GM21825 (cell line): ENCODE data around the gene TMEM185A.
"Not testable (repeated sequence)": the region's sequence is repeated elsewhere in the genome, so short reads cannot be mapped to it uniquely, and the experiment has no call there.

ENCODE experiments used
- ATAC-seq: cut with Tn5 transposase; IDR thresholded peaks from one replicate; pipeline ENCODE4 v1.9.1; 2021; ENCODE audit warnings: mild to moderate bottlenecking, moderate library complexity; ENCODE audit not compliant: unreplicated experiment

TMEM185A gene

DNA sequence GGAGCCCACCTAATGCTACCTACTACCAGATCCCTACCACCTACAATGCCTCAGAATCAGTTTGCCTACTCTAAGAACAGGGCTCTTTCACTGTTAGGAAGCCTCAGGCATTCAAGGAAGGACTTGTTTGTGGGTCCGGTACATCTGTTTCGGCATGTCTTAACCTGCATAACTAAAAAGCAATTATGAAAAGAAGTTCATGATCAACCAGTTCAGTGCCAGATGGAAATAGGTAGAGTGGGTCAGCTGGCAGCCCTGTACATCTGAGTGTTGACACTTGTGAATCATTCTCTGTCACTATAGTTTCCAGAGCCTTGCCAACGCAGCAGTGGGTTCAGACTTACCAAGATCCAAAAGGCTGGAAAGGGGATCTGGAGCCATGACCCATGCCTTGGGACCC lies 3.3 kb downstream of the TMEM185A start:
- no peak for ATAC-seq

DNA sequence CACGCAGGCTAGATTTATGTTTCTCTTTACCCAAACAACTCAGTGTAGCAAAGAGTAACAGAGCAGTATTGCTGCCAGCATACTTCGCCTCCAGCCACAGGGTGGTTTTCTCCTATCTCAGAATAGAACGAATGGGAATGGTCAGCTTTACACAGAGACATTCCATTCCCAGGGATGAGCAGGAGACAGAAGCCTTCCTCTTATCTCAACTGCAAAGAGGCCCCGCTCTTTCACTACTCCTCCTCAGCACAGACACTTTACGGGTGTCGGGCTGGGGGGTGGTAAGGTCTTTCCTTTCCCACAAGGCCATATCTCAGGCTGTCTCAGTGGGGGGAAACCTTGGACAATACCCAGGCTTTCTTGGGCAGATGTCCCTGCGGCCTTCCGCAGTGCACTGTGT lies 4.8 kb downstream of the TMEM185A start:
- not testable (repeated sequence) for ATAC-seq

DNA sequence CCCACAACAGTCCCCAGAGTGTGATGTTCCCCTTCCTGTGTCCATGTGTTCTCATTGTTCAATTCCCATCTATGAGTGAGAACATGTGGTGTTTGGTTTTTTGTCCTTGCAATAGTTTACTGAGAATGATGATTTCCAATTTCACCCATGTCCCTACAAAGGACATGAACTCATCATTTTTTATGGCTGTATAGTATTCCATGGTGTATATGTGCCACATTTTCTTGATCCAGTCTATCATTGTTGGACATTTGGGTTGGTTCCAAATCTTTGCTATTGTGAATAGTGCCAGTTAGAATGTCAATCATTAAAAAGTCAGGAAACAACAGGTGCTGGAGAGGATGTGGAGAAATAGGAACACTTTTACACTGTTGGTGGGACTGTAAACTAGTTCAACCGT lies 11.9 kb downstream of the TMEM185A start:
- not testable (repeated sequence) for ATAC-seq

DNA sequence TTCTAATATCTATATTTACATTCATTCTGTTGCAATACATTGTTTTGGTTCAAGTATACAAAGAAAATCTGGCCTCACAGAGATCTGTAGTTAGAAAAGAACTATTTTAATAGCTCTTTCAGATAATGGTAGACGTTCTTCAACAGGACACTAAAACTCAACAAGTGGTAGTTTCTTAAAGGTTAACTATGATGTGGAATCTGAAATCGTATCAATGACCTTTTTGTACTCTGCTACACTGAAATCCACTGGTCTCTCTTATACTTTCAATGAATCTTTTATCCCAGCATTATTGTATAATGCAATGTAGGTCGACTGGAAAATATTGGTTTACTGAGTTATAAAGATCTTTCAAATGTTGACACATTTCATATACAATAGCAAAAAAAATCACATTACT lies 12.7 kb downstream of the TMEM185A start:
- no peak for ATAC-seq

DNA sequence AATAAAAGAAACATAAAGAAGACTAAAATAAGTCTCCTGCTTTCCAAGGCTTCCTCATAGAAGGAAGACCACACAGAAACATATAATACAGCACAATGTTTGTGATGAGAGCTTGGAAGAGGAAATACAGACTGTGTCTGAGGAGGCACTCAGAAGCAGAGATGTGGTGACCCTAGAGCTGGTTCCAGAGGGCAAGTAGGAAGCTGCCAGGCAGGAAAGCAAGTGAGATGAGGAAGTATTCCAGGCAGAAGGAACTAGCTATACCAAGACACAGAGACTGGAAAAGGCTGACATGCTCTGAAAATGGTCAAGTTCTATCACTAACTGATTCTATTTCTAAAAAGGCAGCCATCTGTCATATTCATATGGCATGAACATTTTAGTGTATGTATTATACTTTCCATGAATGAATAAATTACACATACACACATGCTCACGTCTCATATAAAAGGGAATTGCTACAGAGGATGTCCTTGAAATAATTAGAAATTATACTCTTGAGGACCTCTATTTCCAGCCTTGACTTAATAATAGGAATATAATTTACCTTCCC lies 19.9 kb downstream of the TMEM185A start:
- ATAC-seq: no peak

DNA sequence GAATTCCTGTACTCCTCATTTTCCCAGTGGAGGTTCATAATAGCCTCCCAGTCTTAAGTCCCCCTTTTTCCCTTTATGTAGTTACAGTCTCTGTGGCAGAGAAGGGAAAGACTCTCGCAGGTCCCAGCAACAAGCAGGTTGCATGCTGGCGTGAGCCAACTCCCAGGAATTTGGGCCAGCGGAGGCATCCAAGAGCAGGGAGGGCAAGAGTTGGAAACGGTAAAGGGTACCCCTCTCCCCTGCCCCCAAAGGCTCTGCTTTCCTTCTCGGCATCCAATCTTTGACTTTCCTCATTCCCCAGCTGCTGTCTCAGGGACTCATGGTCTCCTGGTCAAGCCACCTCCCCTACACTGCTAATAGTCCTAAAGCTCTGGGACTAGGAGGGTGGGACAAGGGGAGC lies 21.1 kb downstream of the TMEM185A start:
- no peak for ATAC-seq

DNA sequence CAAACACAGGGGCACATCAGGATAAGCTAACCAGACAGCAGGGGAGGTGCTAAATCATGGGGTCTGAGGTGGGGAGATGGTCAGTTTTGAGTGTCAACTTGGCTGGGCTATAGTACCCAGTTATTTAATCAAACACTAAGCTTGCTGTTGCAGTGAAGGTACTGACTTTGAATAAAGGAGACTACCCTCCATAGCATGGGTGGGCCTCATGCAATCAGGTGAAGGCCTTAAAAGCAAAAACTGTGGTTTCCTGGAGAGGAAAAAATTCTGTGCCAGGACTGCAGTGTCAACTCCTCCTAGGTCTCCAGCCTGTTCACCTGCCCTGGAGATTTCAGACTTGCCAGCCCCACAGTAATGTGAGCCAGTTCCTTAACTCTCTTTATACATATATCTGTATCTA lies 23.9 kb downstream of the TMEM185A start:
- no peak for ATAC-seq

DNA sequence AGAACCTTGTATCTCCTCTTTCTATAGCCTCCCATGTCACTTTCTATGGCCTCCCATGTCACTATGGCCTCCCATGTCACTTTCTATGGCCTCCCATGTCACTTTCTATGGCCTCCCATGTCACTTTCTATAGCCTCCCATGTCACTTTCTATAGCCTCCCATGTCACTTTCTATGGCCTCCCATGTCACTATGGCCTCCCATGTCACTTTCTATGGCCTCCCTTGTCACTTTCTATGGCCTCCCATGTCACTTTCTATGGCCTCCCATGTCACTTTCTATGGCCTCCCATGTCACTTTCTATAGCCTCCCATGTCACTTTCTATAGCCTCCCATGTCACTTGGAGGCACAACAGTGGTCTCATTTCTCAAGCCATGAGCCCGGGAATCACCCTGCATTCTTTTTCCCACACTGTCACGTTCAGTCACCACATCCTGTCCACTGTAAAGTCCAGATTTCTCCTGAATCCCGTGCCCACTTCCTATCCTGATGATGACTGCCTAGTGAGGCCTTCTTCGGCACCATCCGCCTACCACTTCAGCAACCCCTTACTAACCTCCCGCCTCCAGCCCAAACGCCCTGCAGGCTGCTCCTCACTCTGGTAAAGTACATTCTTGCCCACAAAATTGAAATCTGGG lies 26.2 kb downstream of the TMEM185A start:
- ATAC-seq: not testable (repeated sequence)

DNA sequence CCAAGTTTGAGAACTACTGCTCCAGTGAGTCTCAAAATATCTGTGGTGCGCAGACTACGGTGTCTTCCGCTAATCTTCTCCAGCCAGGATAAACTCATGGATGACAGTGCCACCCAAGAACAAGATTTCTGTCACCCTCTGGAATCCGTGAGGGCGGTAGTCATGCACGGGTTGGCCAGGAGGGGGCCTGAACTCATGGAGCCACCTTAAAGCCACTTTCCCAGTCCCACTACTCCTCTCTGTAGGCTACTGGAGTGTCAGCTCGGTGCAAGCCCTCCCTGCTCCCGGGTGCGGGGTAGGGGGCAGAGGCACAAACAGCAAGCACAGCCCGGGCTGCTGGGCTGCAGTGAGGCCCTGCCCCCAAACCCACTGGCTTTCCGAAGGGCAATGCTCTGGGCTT lies 33.0 kb downstream of the TMEM185A start:
- not testable (repeated sequence) for ATAC-seq

DNA sequence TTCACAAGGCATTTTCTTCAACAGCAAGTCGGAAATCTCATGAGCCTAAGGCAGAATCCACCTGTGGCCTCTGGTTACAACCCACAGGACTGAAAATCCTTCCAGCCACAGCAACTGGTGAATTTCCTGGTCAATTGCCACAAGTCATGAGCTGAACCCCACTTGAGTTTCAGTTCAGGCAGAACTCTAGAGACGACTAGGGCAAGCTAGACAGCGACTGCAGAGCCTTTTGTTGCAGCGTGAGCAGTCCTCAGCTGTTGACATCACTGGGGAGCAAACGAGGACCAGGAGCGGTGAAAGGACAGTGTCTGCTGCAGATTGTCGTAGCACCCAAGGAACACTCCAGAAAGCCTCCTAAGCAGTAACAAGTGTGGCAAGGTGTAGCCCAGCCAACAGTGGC lies 35.6 kb downstream of the TMEM185A start:
- not testable (repeated sequence) for ATAC-seq

DNA sequence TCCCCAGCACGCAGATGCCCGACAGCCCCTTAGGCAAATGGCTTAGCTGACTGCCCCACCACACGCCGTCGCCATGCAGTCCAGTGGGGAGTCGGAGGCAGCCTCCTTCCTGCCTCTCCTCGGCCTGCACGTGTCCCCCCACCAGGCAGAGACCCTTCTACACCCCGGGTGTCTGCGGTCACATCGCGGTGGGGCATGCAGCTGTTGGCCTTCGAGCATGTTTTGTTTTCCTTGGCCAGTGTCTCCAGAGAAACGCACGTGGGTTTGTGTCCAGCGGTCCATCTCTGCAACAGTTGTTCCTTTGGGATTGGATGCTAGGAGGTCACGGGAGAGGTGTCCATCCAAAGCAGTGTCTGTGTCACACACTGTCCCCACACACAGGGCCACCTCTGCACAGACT lies 36.4 kb downstream of the TMEM185A start, which contains the start of gene HSFX2:
Gene HSFX2, minus strand, starts transcription at position 101 of the 400 bp plus-strand sequence. CDS start 614 bp downstream, outside the sequence.
- ATAC-seq: not testable (repeated sequence)

DNA sequence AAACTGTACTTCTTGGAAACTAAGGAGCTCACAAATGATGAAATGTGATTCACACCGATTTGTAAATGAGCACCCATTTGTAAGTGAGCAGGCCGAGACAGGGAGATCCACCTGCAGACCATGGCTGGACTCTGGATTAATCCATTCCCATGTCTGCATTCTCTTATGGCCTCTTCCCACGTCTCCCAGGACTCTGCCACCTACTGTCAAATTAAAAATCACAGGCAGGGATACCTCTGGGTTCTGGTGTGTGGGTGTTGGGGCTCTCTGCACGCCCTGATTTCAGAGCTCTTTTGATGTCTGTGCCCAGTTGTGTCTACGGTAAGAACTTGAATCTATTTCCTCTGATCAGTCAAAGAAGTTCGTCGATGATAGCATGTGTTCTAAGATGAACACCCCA lies 40.6 kb downstream of the TMEM185A start:
- not testable (repeated sequence) for ATAC-seq

DNA sequence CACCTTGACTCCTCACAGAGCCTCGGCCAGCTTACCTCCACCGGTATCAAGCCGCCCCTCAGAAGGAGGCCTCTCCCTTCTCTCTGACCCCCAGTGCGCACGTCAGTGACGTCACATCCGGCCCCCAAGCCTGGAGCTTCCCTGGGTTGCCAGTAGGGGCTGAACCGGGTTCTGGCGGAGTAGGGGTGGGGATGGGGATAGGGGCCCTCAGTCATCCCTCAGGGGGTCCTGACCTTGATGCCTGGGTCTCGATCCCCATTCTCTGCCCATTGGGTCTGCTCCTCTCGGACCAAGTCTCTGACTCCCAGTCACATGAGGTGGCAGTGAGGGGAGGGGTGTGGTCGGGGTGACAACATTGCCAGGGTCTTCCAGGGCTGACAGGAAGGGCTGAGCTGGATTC lies 44.2 kb downstream of the TMEM185A start, which contains the start of gene MAGEA9B:
Gene MAGEA9B, minus strand, starts transcription at position 101 of the 400 bp plus-strand sequence. CDS start 4,280 bp downstream, outside the sequence.
- ATAC-seq: not testable (repeated sequence)

DNA sequence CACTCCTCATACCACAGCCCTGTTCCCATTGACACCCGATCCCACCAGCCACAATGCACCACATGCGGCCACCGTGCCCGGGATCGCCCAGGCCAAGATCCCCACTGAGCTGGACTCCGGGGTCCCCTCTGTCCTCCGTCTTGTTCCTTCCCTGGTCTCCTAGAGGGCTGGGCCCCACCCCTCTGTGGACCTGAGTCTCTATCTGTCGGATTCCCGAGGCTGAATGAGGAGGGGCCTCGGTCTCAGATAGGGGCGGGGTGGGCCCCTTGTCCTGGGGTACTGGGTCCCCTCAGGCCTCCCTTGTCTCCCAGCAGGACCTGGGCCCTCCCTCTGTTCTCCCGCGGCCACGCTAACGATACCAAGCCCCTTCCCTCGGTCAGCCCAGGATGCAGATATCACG lies 46.0 kb downstream of the TMEM185A start:
- ATAC-seq: not testable (repeated sequence)

DNA sequence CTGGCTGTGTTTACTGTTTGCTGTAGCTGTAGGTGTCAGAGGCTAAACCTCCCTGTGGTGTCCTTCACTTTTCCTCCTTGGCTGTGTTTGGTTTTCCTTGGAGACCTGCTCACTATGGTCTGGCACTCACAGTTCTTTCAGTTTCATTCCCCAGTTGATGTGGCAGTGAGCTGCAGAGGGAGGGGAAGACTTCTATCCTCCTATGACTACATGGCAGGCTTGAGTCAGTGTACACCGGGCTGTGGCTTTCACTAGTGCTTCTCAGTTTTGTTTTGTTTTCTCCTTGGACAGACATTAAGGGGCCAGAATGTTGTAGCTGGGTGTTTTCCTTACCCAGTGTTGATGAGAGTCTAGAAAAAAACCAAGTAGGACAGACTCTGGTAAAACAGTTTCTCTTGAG lies 58.1 kb downstream of the TMEM185A start:
- ATAC-seq: peak; percentile 100

DNA sequence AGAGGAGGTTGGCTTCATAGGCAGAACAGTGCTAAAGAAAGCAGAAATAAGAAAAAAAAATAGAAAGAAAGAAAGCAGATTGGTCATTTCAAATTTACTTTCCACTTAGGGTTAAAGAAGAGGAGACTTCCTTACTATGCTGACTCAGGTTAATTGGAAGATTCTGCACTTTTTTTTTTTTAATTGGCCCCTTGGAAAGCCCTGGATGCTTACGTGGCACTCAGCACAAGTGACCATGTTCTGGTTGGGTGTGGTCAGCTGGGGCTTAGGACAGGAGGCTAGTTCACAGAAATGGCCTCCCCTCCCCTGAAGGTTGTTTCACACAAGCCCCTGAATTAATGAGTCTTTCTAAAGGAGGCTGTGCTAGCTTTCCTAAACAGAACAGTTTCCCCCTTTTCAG lies 58.8 kb downstream of the TMEM185A start:
- no peak for ATAC-seq

DNA sequence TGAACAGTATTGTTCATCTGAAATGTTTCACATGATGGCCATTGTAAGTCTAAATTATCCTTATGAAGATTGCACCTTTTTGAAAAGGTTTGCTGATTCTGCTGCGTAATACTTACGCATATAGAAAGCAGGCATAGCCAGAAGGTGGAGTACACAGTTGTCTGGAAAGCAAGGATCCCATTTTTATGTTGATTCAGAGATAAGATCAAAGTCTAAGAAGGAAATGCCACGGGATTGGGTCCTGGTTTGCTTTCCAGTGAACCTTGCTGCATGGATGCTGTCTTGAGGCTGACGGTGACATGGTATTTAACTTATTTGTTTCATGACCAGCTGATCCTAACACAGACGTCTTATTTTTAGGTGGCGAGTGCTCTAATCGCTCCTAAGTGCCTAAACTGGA lies 59.8 kb downstream of the TMEM185A start:
- ATAC-seq: no peak

DNA sequence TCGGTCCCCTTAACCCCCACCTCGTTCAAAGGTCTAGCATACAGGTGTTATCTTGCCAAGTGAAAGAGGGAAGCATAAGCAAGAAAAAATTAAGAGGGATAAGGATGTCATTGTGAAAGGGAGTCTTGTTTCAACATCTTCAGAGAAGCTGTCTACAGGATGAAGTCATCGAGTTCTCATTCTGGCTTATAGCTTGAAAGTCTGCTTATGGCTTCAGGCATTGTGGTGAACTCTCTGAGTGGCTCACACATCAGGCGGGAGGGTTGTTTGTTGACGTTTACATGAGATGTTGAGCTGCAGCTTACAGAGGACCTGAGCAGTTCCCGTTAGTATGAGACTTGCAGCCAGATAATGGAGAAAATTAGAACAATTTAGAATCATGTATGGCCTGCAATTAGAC lies 60.9 kb downstream of the TMEM185A start:
- no peak for ATAC-seq

DNA sequence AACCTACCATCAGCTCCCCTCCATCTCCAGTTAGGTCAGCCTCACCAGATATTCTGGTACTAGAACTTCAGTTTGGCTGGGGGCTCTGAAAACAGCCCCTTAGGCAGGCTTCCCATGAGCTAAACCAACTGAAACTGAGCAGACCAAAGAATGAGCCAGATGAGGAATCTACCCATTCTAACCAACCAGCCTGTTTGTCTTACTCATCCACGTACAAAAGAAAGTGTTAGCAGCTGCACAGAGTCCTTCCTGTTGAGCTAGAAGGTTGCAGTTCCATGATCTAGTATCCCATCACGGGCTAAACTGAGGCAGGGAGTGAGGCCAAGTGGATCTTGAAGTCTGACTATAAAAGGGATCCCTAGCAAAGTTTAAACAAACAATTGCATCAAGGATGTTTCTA lies 61.8 kb downstream of the TMEM185A start:
- no peak for ATAC-seq

DNA sequence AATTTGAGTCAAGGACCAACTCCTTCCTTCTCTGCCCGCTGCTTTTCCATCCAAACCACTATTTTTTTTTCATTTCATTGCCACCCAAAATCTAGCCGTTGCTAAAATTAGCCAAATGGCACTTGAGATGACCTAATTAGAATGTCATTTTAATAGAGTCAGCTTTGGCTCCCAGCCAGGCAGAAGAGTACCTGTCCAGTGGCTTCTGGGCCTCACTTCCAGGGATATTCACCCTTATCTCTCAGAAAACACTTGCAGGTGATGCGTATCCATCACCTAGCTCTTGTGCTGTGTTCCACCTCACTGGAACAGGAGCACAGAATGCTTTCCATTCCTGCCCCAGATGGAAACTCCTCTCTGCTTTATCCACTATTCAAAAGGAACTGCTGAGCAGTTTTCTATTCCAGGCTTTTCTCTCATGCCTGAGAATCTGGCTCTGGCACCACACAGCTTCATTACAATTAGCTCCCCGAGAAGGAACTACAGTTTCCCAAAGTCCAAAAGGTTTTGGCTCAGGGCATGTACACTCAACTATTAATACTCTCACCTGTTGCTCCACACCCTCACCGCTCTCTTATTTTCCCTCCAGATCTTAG lies 62.8 kb downstream of the TMEM185A start:
- ATAC-seq: no peak

DNA sequence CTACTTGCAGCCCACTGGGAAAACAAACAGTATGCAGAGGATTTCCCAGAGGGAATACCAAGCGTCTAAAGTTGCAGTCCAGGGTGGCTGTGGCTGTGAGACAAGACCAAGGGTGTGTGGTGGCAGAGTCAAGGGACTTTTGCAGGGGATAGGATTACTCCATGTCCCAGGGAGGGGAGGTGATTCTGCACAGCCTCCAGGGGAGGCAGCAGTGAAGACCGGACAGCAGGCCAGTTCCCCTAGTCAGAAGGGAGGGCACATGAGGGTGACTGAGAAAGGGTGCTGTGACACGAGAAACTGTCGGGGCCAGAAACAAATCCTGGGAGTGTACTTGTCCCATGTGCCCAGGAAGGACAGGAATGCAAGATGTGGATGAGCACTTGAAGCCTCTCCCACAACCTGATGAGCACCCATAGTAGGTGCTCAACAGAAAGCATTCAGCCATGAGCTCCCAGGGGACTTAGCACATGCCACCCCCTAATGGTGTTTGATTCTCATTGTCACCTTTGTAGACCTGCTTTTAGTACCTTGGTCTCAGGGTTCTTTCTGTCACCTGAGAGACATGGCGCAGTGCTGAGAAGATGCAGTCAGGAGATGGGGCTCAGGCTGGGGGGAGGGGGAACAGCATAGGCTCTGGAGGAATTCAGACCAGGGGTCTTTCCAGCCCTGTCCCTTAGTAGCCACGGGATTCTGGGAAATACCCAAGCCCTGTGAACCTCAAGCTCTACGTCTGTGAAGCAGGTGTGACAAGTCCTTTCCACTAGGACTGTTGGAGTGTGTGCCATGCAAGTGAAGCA lies 63.8 kb downstream of the TMEM185A start:
- no peak for ATAC-seq
